GM19351 (cell line): ENCODE data around the gene SCFD2.

Source experiments
- ATAC-seq: cut with Tn5 transposase; IDR thresholded peaks from one replicate; pipeline ENCODE4 v1.9.1; 2021; ENCODE audit warnings: mild to moderate bottlenecking, moderate library complexity; ENCODE audit not compliant: unreplicated experiment

The SCFD2 gene

DNA sequence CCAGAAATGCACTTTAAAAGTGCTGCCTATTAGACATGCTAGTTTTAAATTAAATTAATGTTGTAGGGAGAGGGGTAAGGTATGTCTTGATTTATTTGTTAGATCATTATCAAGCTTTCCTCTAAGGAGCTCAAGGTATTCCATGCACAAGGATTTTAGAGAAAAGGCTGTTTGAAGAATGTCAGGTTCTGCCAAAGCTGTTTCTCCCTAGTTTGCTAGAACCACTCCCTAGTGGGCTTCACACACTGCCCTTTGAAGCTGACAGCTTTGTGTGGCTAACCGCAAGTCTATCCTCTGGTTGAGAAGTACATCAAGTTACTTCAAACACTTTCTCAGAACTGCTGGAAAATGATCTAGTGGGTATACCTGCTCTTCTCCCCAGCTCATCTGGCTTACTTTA, 471.4 kb downstream of the SCFD2 start:
- ATAC-seq = no peak

DNA sequence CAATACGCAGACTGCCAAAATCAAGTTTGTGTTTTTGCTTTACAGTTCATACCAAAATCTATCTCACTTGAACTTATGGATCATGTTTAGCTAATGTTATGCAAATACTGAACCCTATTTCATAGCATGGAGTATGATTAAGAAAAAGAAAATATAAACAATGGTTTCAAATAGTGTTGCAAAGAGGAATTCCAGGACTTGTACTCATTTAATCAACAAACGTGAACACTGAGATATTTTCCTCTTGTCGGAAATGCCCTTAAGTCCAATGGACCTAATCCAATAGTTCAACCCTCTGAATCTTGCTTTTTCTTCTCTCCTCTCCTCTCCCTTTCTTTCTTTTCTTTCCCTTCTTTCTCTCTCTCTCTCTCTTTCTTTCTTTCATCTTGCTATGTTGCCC, 473.0 kb downstream of the SCFD2 start:
- ATAC-seq = no peak

DNA sequence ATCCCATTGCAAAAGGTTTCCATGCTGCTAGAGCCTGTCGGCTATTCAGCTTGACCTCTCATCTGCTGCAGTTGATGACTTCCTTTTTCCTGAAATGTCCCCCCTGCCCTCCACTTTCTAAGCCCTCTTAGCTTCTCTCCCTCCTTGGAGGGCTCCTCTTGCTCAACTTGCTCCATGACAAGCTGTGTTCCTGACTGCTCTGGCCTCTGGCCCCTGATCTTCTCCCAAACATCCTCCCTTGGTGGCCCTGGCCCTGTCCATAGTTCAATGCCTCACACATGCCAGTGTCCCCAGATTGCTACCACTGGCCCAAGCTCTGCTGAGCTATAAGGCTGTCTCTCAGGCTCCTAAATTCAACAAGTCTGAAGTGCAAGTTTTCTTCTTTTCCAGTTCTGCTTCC, 474.1 kb downstream of the SCFD2 start:
- ATAC-seq = no peak

DNA sequence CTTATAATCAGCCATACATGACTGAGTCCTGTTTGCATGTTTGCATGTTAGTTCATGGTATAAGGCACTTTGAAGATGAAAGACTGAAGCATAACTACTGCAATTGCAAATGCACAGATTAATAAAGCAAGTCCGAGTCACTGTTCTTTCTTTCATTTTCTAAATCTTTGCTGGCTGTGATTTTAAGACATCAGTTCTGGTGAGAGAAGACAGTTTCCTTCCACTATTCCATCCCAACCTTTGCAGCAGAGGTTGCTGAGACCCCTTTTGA, 475.4 kb downstream of the SCFD2 start:
- no peak for ATAC-seq

DNA sequence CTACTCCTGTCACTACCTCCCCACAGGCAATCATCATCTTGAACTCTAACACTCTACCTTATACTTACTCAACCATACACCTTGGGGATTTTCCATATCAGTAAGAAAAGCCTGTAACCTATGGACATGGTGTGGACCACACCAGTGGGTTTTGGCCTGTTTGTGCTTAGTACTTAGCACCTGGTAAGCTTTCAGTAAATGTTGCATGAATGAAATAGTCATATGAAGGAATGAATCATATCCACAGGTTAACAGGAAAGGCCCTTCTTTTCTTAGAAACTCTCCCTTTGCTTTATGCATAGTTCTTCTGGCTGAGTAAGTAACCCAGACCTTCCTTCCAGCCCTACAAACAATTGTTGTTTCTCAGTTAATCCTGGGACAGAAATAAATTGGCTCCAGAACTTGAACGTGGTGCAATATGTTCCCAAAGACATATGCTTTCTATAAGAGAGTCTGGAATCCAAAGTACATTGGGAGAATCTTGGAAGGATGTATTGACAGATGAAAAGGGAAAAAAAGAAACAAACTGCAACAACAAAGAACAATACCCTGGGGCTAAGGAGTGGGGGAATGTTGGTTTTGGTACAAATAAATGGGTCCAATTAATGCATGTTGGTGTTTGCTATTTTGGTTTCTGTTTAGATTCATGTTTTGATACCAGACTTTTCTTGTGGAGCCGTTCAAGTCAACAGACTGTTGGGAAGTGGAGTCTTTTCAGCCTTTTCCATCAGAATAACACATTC, 475.9 kb downstream of the SCFD2 start:
- ATAC-seq = no peak

DNA sequence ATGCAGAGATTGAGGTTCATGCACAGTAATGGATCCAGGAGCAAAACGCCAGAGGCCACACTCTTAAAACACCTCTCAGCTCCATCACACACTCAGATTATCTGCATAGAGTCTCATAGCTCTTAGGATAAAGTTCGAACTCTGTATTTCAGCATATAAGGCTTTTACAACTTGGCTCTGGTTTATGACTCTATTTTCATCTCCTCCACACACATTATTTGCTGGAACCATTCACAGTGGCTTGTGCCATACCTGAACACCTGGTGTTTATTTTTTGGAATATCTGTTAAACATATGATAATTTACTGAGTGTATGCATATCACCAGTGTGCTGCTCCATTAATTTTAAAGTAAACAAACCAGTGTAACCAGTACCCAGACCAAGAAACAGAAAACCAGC, 476.5 kb downstream of the SCFD2 start:
- ATAC-seq = no peak

DNA sequence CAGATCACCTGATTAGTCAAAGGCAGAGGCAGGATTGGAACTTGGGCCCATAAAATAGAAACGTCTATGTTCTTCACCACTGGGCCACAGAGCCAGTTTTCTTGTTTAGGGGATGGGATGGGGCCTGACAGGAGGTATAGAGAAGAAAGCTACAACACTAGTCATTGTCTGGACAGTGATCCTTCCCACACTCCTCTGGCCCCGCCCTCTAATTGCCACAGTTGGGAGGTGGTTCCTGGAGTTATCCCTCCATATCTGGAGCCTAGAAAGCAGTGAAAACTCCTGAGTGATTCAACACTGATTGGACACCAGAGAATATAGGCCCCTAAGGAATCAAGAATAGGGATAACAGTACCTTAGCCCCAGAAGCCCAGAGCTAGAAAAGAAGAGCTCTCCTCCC, 480.9 kb downstream of the SCFD2 start:
- ATAC-seq = no peak

DNA sequence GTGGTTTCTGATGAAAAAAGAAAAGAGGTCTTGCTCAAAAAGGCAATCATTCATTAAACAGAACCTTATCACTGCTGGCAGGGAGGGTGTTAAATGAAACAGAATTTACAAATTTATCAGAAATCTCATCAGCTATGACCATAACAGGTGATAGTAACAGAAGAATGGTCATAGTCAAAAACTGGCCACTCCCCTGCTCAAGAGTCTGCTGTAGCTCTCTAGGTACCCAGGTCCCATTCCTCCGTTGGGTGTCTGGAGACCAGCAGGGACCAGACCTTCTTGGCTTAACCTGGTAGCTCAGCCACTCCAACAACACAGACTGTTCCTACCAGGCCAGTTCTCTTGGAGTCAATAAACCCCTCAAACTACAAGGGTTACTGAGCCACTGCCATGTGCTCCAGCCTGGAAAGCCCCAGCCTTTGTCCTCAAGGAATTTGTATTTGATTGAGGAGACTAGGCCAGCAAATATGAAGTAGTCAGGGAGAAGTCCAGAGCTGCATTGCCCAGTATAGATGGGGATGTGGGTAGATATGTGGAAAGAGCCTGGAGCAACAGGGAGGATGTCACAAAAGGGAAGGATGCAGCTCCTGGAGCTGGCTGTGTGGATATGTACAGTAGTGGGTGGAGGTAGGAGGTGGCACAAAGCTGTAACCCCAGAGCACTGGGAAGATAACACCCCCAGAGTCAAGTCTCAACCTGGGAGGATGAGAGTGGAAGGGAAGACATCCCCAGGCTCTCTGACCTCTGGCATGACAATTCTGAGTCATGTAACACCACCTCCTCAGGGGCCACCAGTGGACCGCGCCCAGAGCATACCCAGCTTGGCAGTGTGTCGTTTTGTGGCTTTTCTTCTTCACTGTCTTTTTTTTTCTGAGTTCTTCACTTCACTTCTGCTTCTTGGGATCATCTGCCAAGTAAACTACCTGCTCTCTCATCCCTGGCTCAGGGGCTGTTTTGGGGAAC, 481.9 kb downstream of the SCFD2 start:
- ATAC-seq = no peak

DNA sequence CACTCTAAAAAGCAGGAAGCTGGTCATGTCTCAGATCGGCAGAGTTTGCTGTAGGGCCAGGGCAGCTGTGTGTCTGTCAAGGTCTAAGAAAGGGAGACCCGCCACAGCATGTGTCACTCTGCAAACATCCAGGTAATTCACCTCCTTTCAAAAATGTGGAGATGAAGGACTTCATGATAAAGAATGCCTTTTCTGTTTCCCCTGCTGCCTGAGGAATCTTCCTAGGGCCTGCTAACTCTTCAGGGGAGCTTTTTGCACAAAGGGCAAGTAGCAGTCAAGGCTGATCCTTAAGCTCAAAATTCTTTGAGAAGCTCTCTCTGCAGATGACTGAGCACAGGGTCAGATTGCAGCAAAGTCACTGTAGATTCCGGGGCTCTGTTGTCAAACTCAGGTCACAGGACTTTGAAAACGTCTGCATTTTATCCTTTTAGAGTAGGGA, 482.7 kb downstream of the SCFD2 start:
- ATAC-seq = no peak

DNA sequence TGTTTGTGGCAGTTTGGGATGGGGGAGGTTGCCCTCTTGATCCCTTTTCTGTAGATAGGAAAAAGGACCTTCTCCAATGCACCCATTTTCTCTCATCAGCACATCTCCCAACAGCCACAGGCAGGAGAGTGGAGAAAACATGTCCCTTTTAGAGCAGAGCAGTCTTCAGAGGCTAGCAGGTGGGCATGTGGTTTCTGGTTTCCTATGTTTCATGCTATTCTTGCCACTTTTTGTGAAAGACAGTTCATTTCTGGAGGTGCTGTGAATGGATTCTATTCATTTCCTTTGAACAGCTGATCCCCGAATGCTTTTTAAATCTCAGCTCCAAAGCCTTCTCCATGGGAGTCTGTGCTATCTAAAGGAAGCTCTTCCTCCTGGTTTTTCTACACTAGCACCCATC, 484.9 kb downstream of the SCFD2 start:
- ATAC-seq = no peak

DNA sequence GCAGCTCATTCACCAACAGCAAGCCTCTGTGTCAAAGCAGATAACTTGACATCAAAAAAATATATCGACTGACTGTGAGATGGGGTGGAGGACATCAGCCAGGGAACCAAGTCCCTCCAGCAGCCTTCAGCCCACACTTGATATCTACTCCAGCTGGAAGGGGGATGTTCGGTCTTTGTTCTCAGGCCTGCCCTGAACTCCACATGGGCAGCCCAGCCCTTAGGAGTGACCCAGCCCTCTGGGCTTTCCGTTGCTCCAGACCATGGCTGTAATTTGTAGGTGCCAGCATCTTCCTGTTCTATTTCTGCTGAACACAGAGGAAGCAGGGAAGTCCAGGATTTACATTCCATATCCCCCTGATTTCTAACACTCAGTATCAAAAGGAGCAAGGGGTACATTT, 486.4 kb downstream of the SCFD2 start:
- ATAC-seq = no peak

DNA sequence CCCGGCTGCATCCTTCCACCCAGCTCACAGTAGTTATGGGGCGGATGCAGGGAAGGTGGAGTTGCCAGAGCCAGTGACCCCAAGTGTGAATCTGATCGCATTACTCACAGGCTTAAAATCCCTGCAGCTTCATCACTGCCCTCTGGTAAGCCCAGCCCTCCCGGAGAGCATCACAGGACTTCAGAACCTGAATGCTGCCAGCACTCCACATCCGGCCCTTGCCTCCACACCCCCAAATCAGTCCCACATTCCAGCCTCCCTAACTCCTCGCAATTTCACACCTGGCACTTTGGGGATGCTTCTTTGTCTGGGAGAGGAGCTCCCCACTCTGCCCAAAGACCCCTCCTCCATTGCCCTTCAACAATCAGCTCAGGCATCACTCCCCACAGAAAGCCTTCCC, 488.2 kb downstream of the SCFD2 start:
- no peak for ATAC-seq

DNA sequence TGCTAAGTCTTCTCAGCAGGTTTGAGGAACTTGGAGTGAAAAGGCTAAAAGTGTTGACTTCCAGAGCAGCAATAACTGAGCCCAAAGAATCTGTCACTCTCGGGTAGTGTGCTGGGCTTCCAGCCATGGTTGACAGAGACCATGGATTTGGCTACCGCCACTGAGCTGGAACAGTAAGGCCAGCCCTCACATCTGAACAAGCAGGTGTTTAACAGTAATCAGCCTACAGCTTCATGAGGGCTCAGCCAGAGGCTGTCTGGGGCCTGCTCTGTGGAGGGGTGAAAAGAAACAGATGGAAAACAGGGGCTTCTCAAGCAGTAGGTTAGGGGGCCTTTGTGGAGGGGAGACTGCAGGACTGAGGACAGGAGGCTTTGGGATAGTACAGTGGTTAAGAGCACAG, 488.8 kb downstream of the SCFD2 start:
- no peak for ATAC-seq

DNA sequence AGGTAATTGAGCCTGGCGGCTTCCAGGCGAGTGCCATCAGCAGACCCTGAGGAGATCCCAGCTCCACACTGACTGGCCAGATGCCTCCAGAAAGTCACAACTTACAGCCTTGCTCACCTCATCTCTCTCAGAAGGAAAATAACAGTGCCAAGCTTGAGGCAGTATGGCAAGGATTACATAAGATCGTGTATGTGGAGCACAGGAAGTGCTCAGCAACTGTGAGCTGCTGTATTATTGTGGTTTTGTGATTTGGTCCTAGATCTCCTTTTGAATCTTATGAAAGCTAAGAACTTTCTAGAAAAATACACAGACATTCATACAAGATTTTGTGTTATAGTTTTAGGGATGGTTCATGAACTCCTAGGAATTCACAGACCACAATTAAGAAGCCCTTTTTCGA, 489.8 kb downstream of the SCFD2 start:
- ATAC-seq = no peak

DNA sequence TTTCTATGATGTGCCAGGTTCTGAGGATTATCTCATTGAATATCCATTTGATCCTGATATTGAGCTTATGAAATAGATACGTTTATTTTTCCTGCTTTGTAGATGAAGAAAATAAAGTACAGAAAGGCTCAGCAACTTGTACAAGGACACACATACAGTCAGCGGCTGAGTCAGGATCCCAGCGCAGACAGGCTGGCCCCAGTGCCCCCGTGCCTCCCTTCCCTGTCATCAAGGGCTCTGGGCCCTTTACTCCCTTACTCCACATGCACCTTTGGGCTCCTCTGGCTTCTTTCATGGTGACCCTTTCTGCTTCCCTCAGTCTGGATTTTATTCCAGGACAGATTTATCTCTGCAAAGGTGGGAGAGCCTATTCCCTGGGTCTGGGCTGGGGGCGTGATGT, 490.9 kb downstream of the SCFD2 start:
- no peak for ATAC-seq

DNA sequence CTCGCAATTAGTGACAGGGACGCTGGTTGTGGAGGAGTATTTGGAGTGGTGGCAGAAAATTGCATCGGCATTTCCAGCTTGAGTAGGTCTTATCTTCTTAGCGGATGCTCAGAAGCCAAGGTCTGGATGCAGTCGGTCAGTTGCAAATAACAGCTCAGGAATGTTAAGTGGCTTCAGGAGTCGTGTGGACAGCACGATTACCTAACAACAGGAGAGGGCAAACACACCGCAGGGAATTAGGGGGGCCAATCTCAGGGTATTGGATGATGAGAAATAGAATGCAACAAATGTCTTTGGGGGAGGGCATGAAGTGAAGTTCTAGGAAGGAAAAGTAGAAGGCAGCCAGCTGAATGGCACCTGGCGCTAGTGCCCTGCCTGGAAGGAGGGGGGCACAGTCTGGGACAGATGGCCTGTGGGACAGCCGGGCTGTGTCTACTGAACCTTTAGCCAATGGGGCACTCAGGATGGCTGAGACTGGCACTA, 492.0 kb downstream of the SCFD2 start:
- no peak for ATAC-seq

DNA sequence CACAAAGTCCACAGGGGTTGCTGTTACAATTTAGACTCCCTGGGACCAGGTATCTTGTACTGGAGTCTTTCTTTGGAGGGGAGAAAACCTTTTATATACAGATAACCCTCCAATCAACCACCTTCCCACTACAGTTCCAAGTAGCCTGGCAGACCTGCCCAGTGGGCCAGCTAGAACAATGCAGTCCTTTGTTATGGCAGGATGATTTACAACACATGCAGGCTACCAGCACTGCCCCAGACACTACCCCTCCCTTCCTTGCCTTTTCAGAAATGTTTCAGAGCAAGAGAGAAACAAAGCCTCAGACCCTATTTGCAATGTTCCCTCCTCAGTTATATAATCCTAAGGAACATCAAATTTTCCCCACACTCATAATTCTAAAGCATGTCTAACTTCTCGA, 492.7 kb downstream of the SCFD2 start:
- ATAC-seq = no peak

DNA sequence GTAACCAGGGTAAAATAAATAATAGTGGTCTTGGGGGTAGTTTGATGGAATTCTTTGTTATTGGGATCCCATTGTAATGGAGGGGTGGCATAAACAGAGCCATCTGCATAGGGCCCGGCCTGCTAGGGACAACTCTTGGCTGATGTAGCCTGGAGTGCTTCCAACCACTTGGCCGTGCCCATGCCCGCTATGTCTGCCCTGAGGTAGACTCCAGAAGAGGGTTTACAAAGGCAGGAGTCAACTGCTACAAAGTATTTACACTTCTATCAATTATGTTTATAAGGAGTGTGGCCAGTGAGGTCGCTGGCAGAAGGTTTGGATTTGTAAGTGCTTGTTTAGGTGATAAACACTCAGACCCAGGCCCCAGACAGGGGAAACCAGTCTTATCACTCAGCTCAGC, 495.6 kb downstream of the SCFD2 start:
- ATAC-seq = no peak

DNA sequence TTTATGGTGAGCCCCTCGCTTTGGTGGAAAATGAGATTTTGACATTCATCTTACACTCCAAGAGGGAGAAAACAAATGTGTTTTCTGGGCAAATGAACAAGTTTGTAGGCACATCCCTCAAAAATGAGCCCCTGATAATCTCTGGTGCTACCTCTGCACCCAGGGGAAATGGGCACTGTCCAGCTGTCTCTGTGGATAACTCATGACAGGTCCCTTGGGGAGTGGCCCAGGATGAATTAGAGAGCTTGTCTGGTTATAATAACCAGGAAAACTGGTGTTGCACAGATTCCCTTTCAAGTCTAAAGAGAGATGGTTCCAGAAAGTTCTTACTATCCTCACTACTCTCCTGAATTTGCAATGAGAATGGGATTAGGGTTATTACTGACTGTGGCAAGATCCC, 496.2 kb downstream of the SCFD2 start:
- ATAC-seq = no peak

DNA sequence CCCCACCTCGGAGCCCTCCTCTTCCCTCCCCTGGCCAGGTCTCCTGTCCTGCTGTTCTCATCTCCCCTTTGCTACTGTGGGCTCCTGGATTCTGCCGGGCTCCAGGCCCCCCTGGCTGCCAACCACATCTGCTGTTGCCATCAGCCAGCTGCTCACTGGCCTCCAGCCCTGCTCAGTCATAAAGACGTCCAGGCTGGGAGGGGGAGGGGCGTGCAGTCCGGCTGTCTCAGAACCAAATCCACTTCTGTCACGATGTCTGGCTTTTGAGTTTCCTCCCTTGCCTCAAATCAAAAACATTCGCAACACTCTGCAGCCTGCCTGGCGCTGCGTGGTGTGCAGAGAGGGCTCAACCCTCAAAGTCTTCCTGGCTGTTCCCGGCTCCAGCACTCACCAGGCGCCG, 496.7 kb downstream of the SCFD2 start:
- ATAC-seq = no peak

DNA sequence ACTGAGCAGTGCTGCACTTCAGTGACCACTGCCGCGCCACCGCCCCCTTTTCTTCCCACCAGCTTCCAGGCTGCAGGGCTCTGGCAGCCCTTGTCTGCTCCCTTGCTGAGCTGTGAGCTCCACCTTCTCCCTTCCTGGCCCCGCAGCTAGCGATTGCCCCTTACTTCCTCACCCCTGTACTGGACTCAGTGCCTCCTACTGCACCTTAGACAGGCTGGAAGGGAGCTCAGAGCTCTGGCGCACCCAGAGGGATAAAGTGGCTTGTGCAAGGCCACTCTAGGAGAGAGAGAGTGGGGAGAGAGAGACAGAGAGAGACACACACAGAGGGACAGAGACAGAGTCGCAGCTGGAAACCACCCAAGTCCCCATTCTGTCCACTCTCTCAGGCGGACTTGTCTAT, 497.7 kb downstream of the SCFD2 start:
- ATAC-seq = no peak

DNA sequence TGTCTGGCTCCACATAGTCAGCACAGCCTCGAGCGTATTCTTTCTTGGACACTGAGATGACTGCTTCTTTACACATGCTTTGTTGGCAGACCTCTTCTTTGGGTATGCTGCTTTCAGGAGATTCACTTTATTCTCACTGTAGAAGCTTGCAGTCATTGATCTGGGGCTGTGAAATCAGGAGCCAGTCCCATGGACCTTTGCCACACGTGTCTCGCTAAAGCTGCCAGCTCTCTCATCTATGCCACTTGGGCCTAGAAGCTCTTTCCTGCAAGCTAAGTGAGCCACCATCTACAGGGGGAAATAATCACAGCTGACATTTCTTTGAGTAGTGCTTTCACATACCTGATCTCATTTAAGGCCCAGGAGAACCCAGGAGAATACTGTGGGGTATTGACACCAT, 498.7 kb downstream of the SCFD2 start:
- no peak for ATAC-seq
